Stimulated activated CD8-positive, alpha-beta memory T cell treated with anti-CD3 and anti-CD28 coated beads, Interleukin-15, amount 100 ng/mL, for 24 hours (primary cell): ENCODE data around the gene PRAMEF6.
"Not testable (repeated sequence)": the region's sequence is repeated elsewhere in the genome, so short reads cannot be mapped to it uniquely, and the experiment has no call there.

ENCODE experiments used
- DNase-seq: peaks from one replicate; pipeline ENCODE4 v3.0.0-alpha.2; 2020; ENCODE audit warnings: low read depth

Gene PRAMEF6

DNA sequence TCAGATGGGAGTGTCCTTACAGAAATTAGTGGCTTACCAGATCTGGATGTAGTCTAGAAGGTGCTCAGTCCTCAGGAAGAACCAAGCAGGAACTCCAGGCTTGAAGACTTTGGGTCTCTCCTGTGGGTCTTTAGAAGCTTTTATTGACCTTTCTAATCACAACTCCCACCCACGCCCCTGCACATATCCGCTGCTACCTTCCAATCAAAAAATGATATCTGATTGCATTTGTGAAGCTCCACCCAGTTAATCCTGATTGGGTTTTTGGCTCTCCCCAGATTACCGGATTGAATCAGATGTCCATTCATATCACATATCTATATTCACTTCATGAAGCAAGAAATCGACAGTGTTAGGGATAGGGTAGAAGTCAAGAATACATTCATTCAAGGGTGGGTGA, at the start of gene PRAMEF6:
Gene PRAMEF6, minus strand, starts transcription at position 101 of the 400 bp plus-strand sequence. CDS start 5,062 bp downstream, outside the sequence.
- not testable (repeated sequence) for DNase-seq

DNA sequence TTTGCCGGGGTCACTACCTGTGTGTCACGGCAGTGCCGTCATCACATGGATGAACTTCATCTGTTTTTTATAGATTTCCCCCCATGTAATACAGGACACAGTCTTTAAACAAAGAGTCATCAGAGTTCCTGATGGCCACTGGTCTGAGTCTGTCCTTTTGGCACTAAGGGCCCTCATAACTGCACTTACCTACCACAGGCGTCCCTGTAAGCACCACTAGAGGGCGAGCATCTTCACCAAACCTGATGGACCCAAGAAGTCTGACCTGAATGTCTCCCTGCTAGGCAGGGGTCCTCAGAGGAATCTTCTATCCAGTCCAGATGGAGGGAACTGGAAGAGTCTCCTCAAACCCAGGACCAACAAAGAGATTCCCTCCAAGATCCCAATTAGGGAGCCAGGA, 23.0 kb downstream of the PRAMEF6 start:
- not testable (repeated sequence) for DNase-seq

DNA sequence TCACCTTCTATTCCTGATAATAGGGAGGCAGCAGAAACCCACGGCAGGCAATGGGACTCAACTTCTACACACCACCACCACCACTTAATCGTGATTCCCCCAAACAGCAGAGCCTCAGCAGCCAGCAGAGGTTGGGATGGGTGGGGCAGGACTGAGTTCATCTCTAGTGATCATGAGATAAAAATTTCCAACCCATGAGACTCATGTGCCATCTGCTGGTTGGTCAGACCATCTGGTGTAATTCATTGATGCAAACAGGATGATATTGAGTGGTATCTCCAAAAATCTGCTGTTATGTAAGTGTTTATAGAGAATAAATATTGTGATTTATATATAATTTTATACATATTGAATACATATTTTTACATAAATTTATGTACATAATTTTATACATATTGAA, 25.6 kb downstream of the PRAMEF6 start:
- DNase-seq, result not testable (repeated sequence)

DNA sequence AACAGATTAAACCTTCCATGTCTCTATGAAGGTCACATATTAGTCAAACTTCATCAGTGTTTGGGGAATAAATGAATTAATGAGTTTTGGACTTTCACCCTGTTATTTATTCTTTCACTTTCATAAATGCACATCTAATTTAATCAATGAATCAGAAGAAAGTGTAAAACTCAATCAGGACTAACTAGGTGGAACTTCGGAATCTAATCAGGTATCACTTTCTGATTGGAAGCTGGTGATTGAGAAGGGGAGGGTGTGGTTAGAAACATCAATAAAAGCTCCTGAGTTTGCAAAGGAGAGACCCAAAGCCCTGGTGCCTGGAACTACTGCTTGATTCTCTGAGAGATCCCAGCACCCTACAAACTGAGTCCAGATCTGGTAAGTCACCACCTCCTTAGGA, 31.1 kb downstream of the PRAMEF6 start, which contains the start of gene PRAMEF7:
Gene PRAMEF7, plus strand, starts transcription at position 301 of the 400 bp plus-strand sequence. CDS start 1,083 bp downstream, outside the sequence.
- DNase-seq, result not testable (repeated sequence)

DNA sequence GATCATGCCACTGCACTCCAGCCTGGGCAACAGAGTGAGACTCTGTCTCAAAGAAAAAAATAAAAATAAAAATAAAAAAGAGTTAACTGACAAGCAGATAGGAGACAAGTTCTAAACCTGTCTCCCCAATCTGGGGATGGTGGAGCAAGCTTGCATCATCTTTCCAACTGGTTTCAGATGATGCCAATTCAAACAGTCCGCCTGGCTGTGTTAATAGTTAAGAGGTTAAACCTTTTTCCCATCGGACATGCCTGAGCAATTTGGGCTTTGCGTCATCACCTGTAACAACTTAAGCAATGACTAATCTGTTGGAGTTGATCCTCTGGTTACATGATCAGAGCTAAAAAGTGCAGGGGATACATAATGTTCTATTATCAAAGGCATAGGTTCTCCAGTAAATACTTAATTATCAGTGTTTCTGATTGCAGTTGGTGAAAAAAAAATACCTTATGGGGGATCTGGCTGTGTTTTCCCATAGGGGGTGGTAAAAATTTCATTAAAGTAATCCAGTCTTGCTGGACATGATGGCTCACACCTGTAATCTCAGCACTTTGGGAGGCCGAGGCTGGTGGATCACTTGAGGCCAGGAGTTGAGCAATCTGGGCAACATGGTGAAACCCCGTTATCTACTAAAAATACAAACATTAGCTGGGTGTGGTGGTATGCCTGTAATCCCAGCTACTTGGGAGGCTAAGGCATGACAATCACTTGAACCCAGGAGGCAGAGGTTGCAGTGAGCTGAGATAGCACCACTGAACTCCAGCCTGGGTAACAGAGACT, 43.4 kb downstream of the PRAMEF6 start:
- DNase-seq, result not testable (repeated sequence)

DNA sequence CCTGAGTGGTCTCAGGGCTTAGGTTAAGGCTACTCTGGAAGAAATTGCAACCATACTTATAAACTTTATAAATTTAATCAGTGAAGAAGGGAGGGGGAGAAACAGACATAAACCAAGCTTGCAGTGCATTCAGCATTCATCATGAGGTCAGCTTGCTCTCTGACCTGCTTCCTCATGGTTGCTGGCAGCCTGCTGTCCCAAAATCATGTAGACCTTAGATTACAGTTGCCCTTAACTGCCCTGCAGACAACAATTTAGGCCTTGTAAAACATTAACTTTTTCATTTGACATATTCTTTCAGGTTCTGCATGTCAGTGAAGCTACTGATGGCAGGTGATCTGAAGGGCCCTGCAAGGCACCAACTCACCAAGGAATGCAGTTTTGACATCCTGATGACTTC, 48.2 kb downstream of the PRAMEF6 start:
- not testable (repeated sequence) for DNase-seq

DNA sequence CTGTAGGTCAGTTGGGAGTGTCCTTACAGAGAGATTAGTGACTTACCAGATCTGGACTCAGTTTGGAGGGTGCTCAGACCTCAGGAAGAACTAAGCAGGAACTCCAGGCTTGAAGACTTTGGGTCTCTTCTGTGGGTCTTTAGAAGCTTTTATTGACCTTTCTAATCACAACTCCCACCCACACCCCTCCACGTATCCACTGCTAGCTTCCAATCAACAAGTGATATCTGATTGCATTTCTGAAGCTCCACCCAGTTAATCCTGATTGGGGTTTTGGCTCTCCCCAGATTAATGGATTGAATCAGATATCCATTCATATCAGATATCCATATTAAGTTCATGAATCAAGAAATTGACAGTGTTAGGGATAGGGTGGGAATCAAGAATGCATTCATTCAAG, 49.2 kb downstream of the PRAMEF6 start, which contains the start of gene PRAMEF10:
Gene PRAMEF10, minus strand, starts transcription at position 101 of the 400 bp plus-strand sequence. CDS start 2,423 bp downstream, outside the sequence.
- not testable (repeated sequence) for DNase-seq
